ENCODE measurements around the gene DNASE2B. TPM values are rescaled to one million over a fixed set of nuclear protein-coding genes. Genes with fewer than 3 reads are reported as not detected.
"Not testable (repeated sequence)": the region's sequence is repeated elsewhere in the genome, so short reads cannot be mapped to it uniquely, and the experiment has no call there.

DNASE2B gene
- polyA plus RNA-seq, 6 donors from 2014 or later, result not detected

- peak; percentile 67 to 71 for ATAC-seq (ENCODE audit: low read depth in 2 of 2)
- DNase-seq, result peak; percentile 55
- no peaks in the 10 kb centered on the region for H3K27me3 Mint-ChIP-seq
- peaks cover 0 to 14% (median 5%) of the 10 kb centered on the region in 7 donors for H3K9me3 Mint-ChIP-seq
- peaks cover 0 to 6% (median 5%) of the 10 kb centered on the region in 3 donors for H3K4me1 Mint-ChIP-seq
- H3K36me3 Mint-ChIP-seq, result no peaks in the 10 kb centered on the region
- H3K27ac Mint-ChIP-seq, result peak overlapping the region; percentile 44 to 93 (median 67)
- peak overlapping the region in 7 of 8 donors; percentile 37 to 79 (median 69) for H3K4me3 Mint-ChIP-seq
Observed at GRCh38 chr1:84433258-84434080, 35.2 kb downstream of the DNASE2B start.

DNA sequence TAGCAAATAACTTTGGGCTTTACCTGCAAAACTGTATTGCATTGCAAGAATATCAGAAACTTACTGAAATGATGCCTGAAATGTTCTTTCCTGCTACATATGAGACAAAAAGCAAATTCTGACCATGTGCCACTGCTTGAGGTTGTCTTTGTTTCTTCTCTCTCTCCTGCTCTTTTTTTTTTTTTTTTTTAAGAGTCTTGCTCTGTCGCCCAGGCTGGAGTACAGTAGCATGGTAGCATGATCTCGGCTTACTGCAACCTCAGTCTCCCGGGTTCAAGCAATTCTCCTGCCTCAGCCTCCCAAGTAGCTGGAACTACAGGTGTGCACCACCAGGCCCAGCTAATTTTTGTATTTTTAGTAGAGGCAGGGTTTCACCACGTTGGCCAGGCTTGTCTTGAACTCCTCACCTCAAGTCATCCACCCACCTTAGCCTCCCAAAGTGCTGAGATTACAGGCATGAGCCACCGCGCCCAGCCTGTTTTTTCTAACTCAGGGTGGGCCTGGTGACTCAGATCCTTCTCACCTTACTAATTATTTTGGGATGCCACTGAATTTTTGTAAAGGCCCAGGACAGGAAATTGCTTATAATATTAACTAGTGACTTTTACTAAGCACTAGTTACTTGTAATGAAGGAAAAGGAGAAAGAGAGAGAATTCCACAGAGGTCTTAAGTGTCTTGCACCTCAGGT, 35.9 kb downstream of the DNASE2B start:
- Mint-ChIP-seq H3K27ac (peak overlapping the region in 1 of 6 donors; percentile 39), H3K4me1 (peaks cover 0 to 6% (median 5%) of the 10 kb centered on the region in 3 donors)
- ATAC-seq (ENCODE audit: low read depth in 2 of 2), result no peak

GRCh38 chr1:84434801-84435549, 36.7 kb downstream of the DNASE2B start:
- DNase-seq (no peak), ATAC-seq (ENCODE audit: low read depth in 2 of 2) (no peak)
- no peaks in the 10 kb centered on the region for H3K36me3 Mint-ChIP-seq
- H3K4me1 Mint-ChIP-seq, result peaks cover 0 to 6% (median 5%) of the 10 kb centered on the region in 3 donors
- H3K9me3 Mint-ChIP-seq, result peaks cover 0 to 9% (median 0%) of the 10 kb centered on the region in 7 donors
- no peak overlapping the region for H3K27ac Mint-ChIP-seq
- no peak overlapping the region for H3K4me3 Mint-ChIP-seq
- H3K27me3 Mint-ChIP-seq, result no peaks in the 10 kb centered on the region

More for the DNA sequence above, 35.9 kb downstream of the DNASE2B start:
- H3K9me3 Mint-ChIP-seq, result peaks cover 0 to 14% (median 5%) of the 10 kb centered on the region in 7 donors
- H3K27me3 Mint-ChIP-seq, result no peaks in the 10 kb centered on the region
- H3K4me3 Mint-ChIP-seq, result peak overlapping the region in 5 of 8 donors; percentile 60 to 79 (median 69)
- DNase-seq, result no peak
- no peaks in the 10 kb centered on the region for H3K36me3 Mint-ChIP-seq

GRCh38 chr1:84436876-84437655, 38.8 kb downstream of the DNASE2B start:
- ATAC-seq (ENCODE audit: low read depth in 2 of 2) (peak; percentile 70 to 71), DNase-seq (peak; percentile 45)
- Mint-ChIP-seq H3K9me3 (no peaks in the 10 kb centered on the region), H3K4me1 (peaks cover under 1 to 10% (median 5%) of the 10 kb centered on the region in 3 donors), H3K27me3 (no peaks in the 10 kb centered on the region), H3K4me3 (peak overlapping the region in 1 of 8 donors; percentile 79), H3K36me3 (no peaks in the 10 kb centered on the region), H3K27ac (peak overlapping the region in 1 of 6 donors; percentile 84)

DNA sequence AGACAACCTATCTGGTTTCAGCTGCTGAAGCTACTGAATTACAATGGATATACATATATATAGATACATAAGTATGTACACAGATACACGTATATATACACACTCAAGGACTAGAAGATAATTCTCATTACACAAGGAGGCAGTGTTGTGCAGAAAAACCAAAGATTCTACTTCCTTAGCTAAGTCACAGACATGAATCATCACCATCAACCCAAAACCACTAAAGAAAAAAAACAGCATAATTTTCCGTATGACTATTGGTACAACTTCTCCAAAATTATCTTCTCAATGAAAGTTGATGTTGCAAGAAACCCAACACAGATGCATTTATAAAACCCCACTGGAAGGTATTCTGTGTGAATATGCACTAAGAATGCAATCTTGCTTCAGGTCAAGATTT, 44.0 kb downstream of the DNASE2B start:
- Mint-ChIP-seq H3K36me3 (no peaks in the 10 kb centered on the region), H3K9me3 (peaks cover 0 to 5% (median 0%) of the 10 kb centered on the region in 7 donors), H3K27me3 (peaks cover 0 to 15% (median 8%) of the 10 kb centered on the region in 3 donors), H3K4me1 (peaks cover 9 to 23% (median 11%) of the 10 kb centered on the region in 3 donors), H3K27ac (peak overlapping the region in 1 of 6 donors; percentile 25), H3K4me3 (no peak overlapping the region)
- peak; percentile 89 for ATAC-seq (ENCODE audit: low read depth in 2 of 2)
- peak; percentile 57 for DNase-seq

GRCh38 chr1:84442747-84443646, 44.7 kb downstream of the DNASE2B start:
- peak overlapping the region in 1 of 8 donors; percentile 56 for H3K4me3 Mint-ChIP-seq
- DNase-seq, H3K9me3 Mint-ChIP-seq, H3K27ac Mint-ChIP-seq, H3K36me3 Mint-ChIP-seq: not testable (repeated sequence)
- ATAC-seq (ENCODE audit: low read depth in 2 of 2), result peak; percentile 21 to 31
- H3K27me3 Mint-ChIP-seq, result peaks cover 0 to 17% (median 8%) of the 10 kb centered on the region in 3 donors
- H3K4me1 Mint-ChIP-seq, result peaks cover 9 to 23% (median 11%) of the 10 kb centered on the region in 3 donors

GRCh38 chr1:84448704-84449103, 50.4 kb downstream of the DNASE2B start:
- not testable (repeated sequence) for H3K36me3 Mint-ChIP-seq; H3K4me1 Mint-ChIP-seq; H3K4me3 Mint-ChIP-seq; DNase-seq; H3K9me3 Mint-ChIP-seq; ATAC-seq (ENCODE audit: low read depth in 2 of 2); H3K27ac Mint-ChIP-seq
- peaks cover 8 to 30% (median 15%) of the 10 kb centered on the region in 3 donors for H3K27me3 Mint-ChIP-seq

DNA sequence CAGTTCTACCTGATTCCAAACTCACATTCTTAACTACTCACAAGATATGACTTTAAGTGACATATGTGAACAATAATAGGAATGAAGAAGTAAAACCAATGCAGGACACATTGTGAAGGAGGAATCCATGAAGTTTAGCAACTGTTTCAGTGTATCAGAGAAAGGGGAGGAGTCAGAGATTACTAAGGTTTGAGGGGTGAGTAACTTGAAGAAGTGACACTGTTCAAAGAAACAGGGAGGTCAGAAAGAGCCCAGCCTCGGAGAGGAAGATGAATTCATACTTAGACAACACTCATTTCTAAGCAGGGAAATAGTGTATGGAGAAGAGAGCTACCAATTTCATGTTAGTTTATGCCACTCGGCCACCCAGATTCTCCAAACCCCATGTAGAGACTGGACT, 52.6 kb downstream of the DNASE2B start:
- Mint-ChIP-seq H3K36me3 (no peaks in the 10 kb centered on the region), H3K27ac (peak overlapping the region in 1 of 6 donors; percentile 39), H3K4me1 (no peaks in the 10 kb centered on the region), H3K9me3 (peaks cover 0 to 3% (median 0%) of the 10 kb centered on the region in 7 donors), H3K27me3 (peaks cover 0 to 29% (median 26%) of the 10 kb centered on the region in 3 donors), H3K4me3 (no peak overlapping the region)
- no peak for ATAC-seq (ENCODE audit: low read depth in 2 of 2)
- no peak for DNase-seq

- Mint-ChIP-seq H3K36me3 (no peaks in the 10 kb centered on the region), H3K4me1 (no peaks in the 10 kb centered on the region), H3K27ac (no peak overlapping the region), H3K4me3 (no peak overlapping the region), H3K9me3 (peaks cover 0 to 3% (median 0%) of the 10 kb centered on the region in 7 donors), H3K27me3 (peaks cover 7 to 29% (median 19%) of the 10 kb centered on the region in 3 donors)
- ATAC-seq (ENCODE audit: low read depth in 2 of 2), result no peak
- DNase-seq, result no peak
Observed at GRCh38 chr1:84452436-84452835, 54.2 kb downstream of the DNASE2B start.

- peaks cover 0 to 4% (median 2%) of the 10 kb centered on the region in 7 donors for H3K9me3 Mint-ChIP-seq
- H3K27ac Mint-ChIP-seq, result no peak overlapping the region
- no peaks in the 10 kb centered on the region for H3K4me1 Mint-ChIP-seq
Observed at GRCh38 chr1:84462118-84462517, 63.8 kb downstream of the DNASE2B start.

More at GRCh38 chr1:84462118-84462517, 63.8 kb downstream of the DNASE2B start:
- DNase-seq (no peak), ATAC-seq (ENCODE audit: low read depth in 2 of 2) (no peak)
- Mint-ChIP-seq H3K27me3 (peaks cover 27 to 51% (median 29%) of the 10 kb centered on the region in 3 donors), H3K36me3 (peaks cover 3 to 8% of the 10 kb centered on the region in 2 donors), H3K4me3 (no peak overlapping the region)
